Dermis microvascular lymphatic vessel endothelial cell (primary cell): Measurements from ENCODE around the gene TAF4B. TPM values are rescaled to one million over a fixed set of nuclear protein-coding genes. Genes with fewer than 3 reads are reported as not detected.
"Not testable (repeated sequence)": the region's sequence is repeated elsewhere in the genome, so short reads cannot be mapped to it uniquely, and the experiment has no call there.

ENCODE experiments used
- DNase-seq, 2 donors: peaks; one replicate each; pipeline versions ENCODE4 v3.0.0 to v3.0.0-alpha.2; 2010; ENCODE audit warnings: low read depth in 2 of 2
- total RNA-seq: library from RNA; depleted of rRNA; stranded (reverse); fragments of >200 nt; gene quantifications from 2 replicates; pipeline ENCODE4 v1.2.1, GENCODE V29; 2014

TAF4B gene
- total RNA-seq, 1 donor from 2014 or later: 1.8 TPM

- no peak for DNase-seq
These were observed 7.0 kb downstream of the TAF4B start for GRCh38 chr18:26233208-26233607.

- DNase-seq: not testable (repeated sequence)
These were observed 11.1 kb downstream of the TAF4B start for GRCh38 chr18:26237363-26237762.

- not testable (repeated sequence) for DNase-seq
These were observed 12.5 kb downstream of the TAF4B start for GRCh38 chr18:26238718-26239117.

- DNase-seq: not testable (repeated sequence)
These were observed 16.1 kb downstream of the TAF4B start for GRCh38 chr18:26242392-26242791.

- not testable (repeated sequence) for DNase-seq
These were observed 19.2 kb downstream of the TAF4B start for GRCh38 chr18:26245434-26245833.

GRCh38 chr18:26252411-26252810 lies 26.2 kb downstream of the TAF4B start:
- DNase-seq: no peak

GRCh38 chr18:26254808-26255207 lies 28.6 kb downstream of the TAF4B start:
- not testable (repeated sequence) for DNase-seq

GRCh38 chr18:26255695-26256622 lies 29.7 kb downstream of the TAF4B start:
- DNase-seq: no peak

GRCh38 chr18:26258711-26259110 lies 32.5 kb downstream of the TAF4B start:
- DNase-seq: no peak

- DNase-seq: not testable (repeated sequence)
These were observed 33.2 kb downstream of the TAF4B start for GRCh38 chr18:26259416-26259815.

- no peak for DNase-seq
These were observed 35.9 kb downstream of the TAF4B start for GRCh38 chr18:26262156-26262555.

- DNase-seq: no peak
These were observed 41.2 kb downstream of the TAF4B start for GRCh38 chr18:26267357-26267930.

GRCh38 chr18:26268454-26268853 lies 42.2 kb downstream of the TAF4B start:
- no peak for DNase-seq

GRCh38 chr18:26271917-26272549 lies 45.8 kb downstream of the TAF4B start:
- DNase-seq: no peak

GRCh38 chr18:26277374-26277773 lies 51.1 kb downstream of the TAF4B start:
- no peak for DNase-seq

GRCh38 chr18:26279428-26279827 lies 53.2 kb downstream of the TAF4B start:
- DNase-seq: no peak

- DNase-seq: no peak
These were observed 59.8 kb downstream of the TAF4B start for GRCh38 chr18:26286008-26286407.

GRCh38 chr18:26287644-26288043 lies 61.4 kb downstream of the TAF4B start:
- DNase-seq: no peak

GRCh38 chr18:26290385-26290784 lies 64.1 kb downstream of the TAF4B start:
- DNase-seq: no peak

GRCh38 chr18:26293982-26294381 lies 67.7 kb downstream of the TAF4B start:
- DNase-seq: no peak

GRCh38 chr18:26298107-26298506 lies 71.9 kb downstream of the TAF4B start:
- DNase-seq: no peak

GRCh38 chr18:26301681-26302080 lies 75.4 kb downstream of the TAF4B start:
- no peak for DNase-seq
